ENCODE results near the gene PDZRN4.

PDZRN4 gene

GRCh38 chr12:41486718-41487117 lies 298.6 kb downstream of the PDZRN4 start:
- WGBS (ENCODE audit: insufficient coverage) = 100% methylated on average over 2 of the region's 2 CpGs
- Histone ChIP-seq H3K27me3 (replicated peaks in 2 of 5; ENCODE audit: control insufficient read depth in 4 of 5, insufficient read depth in 5 of 5, low read length in 4 of 5) (no peaks in the 10 kb centered on the region), H3K4me1 (ENCODE audit: control extremely low read depth in 1 of 4, control insufficient read depth in 4 of 4, insufficient read depth in 4 of 4, low read length in 3 of 4) (no peaks in the 10 kb centered on the region), H3K27ac (ENCODE audit: insufficient read depth in 1 of 2, low read depth in 1 of 2, low read length in 2 of 2, poor library complexity in 1 of 2, severe bottlenecking in 2 of 2) (no peak overlapping the region), H3K4me3 (ENCODE audit: control insufficient read depth in 1 of 7, extremely low read depth in 1 of 7, insufficient read depth in 4 of 7, low read depth in 2 of 7, low read length in 6 of 7) (no peak overlapping the region), H3K9me3 (ENCODE audit: control extremely low read depth in 1 of 5, control insufficient read depth in 4 of 5, insufficient read depth in 2 of 5, low read depth in 1 of 5, low read length in 4 of 5) (no peaks in the 10 kb centered on the region), H3K36me3 (ENCODE audit: control insufficient read depth in 4 of 4, insufficient read depth in 4 of 4, low read length in 3 of 4) (no peaks in the 10 kb centered on the region)
- POLR2A ChIA-PET = no interaction called here
- CTCF ChIA-PET = interaction anchor here (0.5 kb wide), 1 partner anchor 93 kb away, joined by 3 read pairs; no protein-coding TSS in a partner anchor
- DNase-seq = no peak

GRCh38 chr12:41496009-41496408 lies 307.9 kb downstream of the PDZRN4 start:
- DNase-seq = no peak
- Histone ChIP-seq H3K4me1 (ENCODE audit: control extremely low read depth in 1 of 4, control insufficient read depth in 4 of 4, insufficient read depth in 4 of 4, low read length in 3 of 4) (no peaks in the 10 kb centered on the region), H3K27ac (ENCODE audit: insufficient read depth in 1 of 2, low read depth in 1 of 2, low read length in 2 of 2, poor library complexity in 1 of 2, severe bottlenecking in 2 of 2) (no peak overlapping the region), H3K36me3 (ENCODE audit: control insufficient read depth in 4 of 4, insufficient read depth in 4 of 4, low read length in 3 of 4) (no peaks in the 10 kb centered on the region), H3K4me3 (ENCODE audit: control insufficient read depth in 1 of 7, extremely low read depth in 1 of 7, insufficient read depth in 4 of 7, low read depth in 2 of 7, low read length in 6 of 7) (no peak overlapping the region), H3K27me3 (replicated peaks in 2 of 5; ENCODE audit: control insufficient read depth in 4 of 5, insufficient read depth in 5 of 5, low read length in 4 of 5) (no peaks in the 10 kb centered on the region), H3K9me3 (ENCODE audit: control extremely low read depth in 1 of 5, control insufficient read depth in 4 of 5, insufficient read depth in 2 of 5, low read depth in 1 of 5, low read length in 4 of 5) (no peaks in the 10 kb centered on the region)
- ChIA-PET CTCF (no interaction called here), POLR2A (no interaction called here)
- 100% methylated on average over 1 of the region's 4 CpGs for WGBS (ENCODE audit: insufficient coverage)

GRCh38 chr12:41497409-41497808 lies 309.3 kb downstream of the PDZRN4 start:
- Histone ChIP-seq H3K9me3 (ENCODE audit: control extremely low read depth in 1 of 5, control insufficient read depth in 4 of 5, insufficient read depth in 2 of 5, low read depth in 1 of 5, low read length in 4 of 5) (no peaks in the 10 kb centered on the region), H3K4me3 (ENCODE audit: control insufficient read depth in 1 of 7, extremely low read depth in 1 of 7, insufficient read depth in 4 of 7, low read depth in 2 of 7, low read length in 6 of 7) (no peak overlapping the region), H3K36me3 (ENCODE audit: control insufficient read depth in 4 of 4, insufficient read depth in 4 of 4, low read length in 3 of 4) (no peaks in the 10 kb centered on the region), H3K4me1 (ENCODE audit: control extremely low read depth in 1 of 4, control insufficient read depth in 4 of 4, insufficient read depth in 4 of 4, low read length in 3 of 4) (no peaks in the 10 kb centered on the region), H3K27me3 (replicated peaks in 2 of 5; ENCODE audit: control insufficient read depth in 4 of 5, insufficient read depth in 5 of 5, low read length in 4 of 5) (no peaks in the 10 kb centered on the region), H3K27ac (ENCODE audit: insufficient read depth in 1 of 2, low read depth in 1 of 2, low read length in 2 of 2, poor library complexity in 1 of 2, severe bottlenecking in 2 of 2) (no peak overlapping the region)
- no peak for DNase-seq
- POLR2A ChIA-PET = no interaction called here
- CTCF ChIA-PET = interaction anchor here (1.1 kb wide), 1 partner anchor 14 kb away, joined by 3 read pairs; no protein-coding TSS in a partner anchor
- WGBS (ENCODE audit: insufficient coverage) = no CpG with 5 or more reads among the region's 2 CpGs

- Histone ChIP-seq H3K27ac (ENCODE audit: insufficient read depth in 1 of 2, low read depth in 1 of 2, low read length in 2 of 2, poor library complexity in 1 of 2, severe bottlenecking in 2 of 2) (no peak overlapping the region), H3K36me3 (ENCODE audit: control insufficient read depth in 4 of 4, insufficient read depth in 4 of 4, low read length in 3 of 4) (no peaks in the 10 kb centered on the region), H3K4me3 (ENCODE audit: control insufficient read depth in 1 of 7, extremely low read depth in 1 of 7, insufficient read depth in 4 of 7, low read depth in 2 of 7, low read length in 6 of 7) (no peak overlapping the region), H3K27me3 (replicated peaks in 2 of 5; ENCODE audit: control insufficient read depth in 4 of 5, insufficient read depth in 5 of 5, low read length in 4 of 5) (no peaks in the 10 kb centered on the region), H3K4me1 (ENCODE audit: control extremely low read depth in 1 of 4, control insufficient read depth in 4 of 4, insufficient read depth in 4 of 4, low read length in 3 of 4) (no peaks in the 10 kb centered on the region), H3K9me3 (ENCODE audit: control extremely low read depth in 1 of 5, control insufficient read depth in 4 of 5, insufficient read depth in 2 of 5, low read depth in 1 of 5, low read length in 4 of 5) (no peaks in the 10 kb centered on the region)
- no peak for DNase-seq
- ChIA-PET POLR2A (no interaction called here), CTCF (no interaction called here)
- WGBS (ENCODE audit: insufficient coverage) = 100% methylated on average over 3 of the region's 6 CpGs
Observed at GRCh38 chr12:41504976-41505375, 316.9 kb downstream of the PDZRN4 start.

GRCh38 chr12:41507286-41507685 lies 319.2 kb downstream of the PDZRN4 start:
- no peaks in the 10 kb centered on the region for H3K27me3 ChIP-seq (replicated peaks in 2 of 5; ENCODE audit: control insufficient read depth in 4 of 5, insufficient read depth in 5 of 5, low read length in 4 of 5)
- ChIA-PET CTCF (interaction anchor here (0.6 to 1.0 kb wide), 2 partner anchors 27 to 1511 kb away, joined by 3 read pairs; no protein-coding TSS in a partner anchor), POLR2A (no interaction called here)
- H3K4me1 ChIP-seq (ENCODE audit: control extremely low read depth in 1 of 4, control insufficient read depth in 4 of 4, insufficient read depth in 4 of 4, low read length in 3 of 4) = no peaks in the 10 kb centered on the region
- no peaks in the 10 kb centered on the region for H3K36me3 ChIP-seq (ENCODE audit: control insufficient read depth in 4 of 4, insufficient read depth in 4 of 4, low read length in 3 of 4)
- DNase-seq = no peak
- H3K9me3 ChIP-seq (ENCODE audit: control extremely low read depth in 1 of 5, control insufficient read depth in 4 of 5, insufficient read depth in 2 of 5, low read depth in 1 of 5, low read length in 4 of 5) = no peaks in the 10 kb centered on the region
- no peak overlapping the region for H3K27ac ChIP-seq (ENCODE audit: insufficient read depth in 1 of 2, low read depth in 1 of 2, low read length in 2 of 2, poor library complexity in 1 of 2, severe bottlenecking in 2 of 2)
- H3K4me3 ChIP-seq (ENCODE audit: control insufficient read depth in 1 of 7, extremely low read depth in 1 of 7, insufficient read depth in 4 of 7, low read depth in 2 of 7, low read length in 6 of 7) = no peak overlapping the region
- 88% methylated on average over 3 of the region's 3 CpGs for WGBS (ENCODE audit: insufficient coverage)

GRCh38 chr12:41509271-41510055 lies 321.3 kb downstream of the PDZRN4 start:
- 60% methylated on average over 1 of the region's 4 CpGs for WGBS (ENCODE audit: insufficient coverage)
- Histone ChIP-seq H3K27ac (ENCODE audit: insufficient read depth in 1 of 2, low read depth in 1 of 2, low read length in 2 of 2, poor library complexity in 1 of 2, severe bottlenecking in 2 of 2) (no peak overlapping the region), H3K4me1 (ENCODE audit: control extremely low read depth in 1 of 4, control insufficient read depth in 4 of 4, insufficient read depth in 4 of 4, low read length in 3 of 4) (peaks cover 0 to 5% (median 4%) of the 10 kb centered on the region in 4 experiments), H3K36me3 (ENCODE audit: control insufficient read depth in 4 of 4, insufficient read depth in 4 of 4, low read length in 3 of 4) (no peaks in the 10 kb centered on the region), H3K27me3 (replicated peaks in 2 of 5; ENCODE audit: control insufficient read depth in 4 of 5, insufficient read depth in 5 of 5, low read length in 4 of 5) (no peaks in the 10 kb centered on the region), H3K9me3 (ENCODE audit: control extremely low read depth in 1 of 5, control insufficient read depth in 4 of 5, insufficient read depth in 2 of 5, low read depth in 1 of 5, low read length in 4 of 5) (no peaks in the 10 kb centered on the region), H3K4me3 (ENCODE audit: control insufficient read depth in 1 of 7, extremely low read depth in 1 of 7, insufficient read depth in 4 of 7, low read depth in 2 of 7, low read length in 6 of 7) (no peak overlapping the region)
- POLR2A ChIA-PET = no interaction called here
- DNase-seq = no peak
- CTCF ChIA-PET = interaction anchor here (1.5 kb wide), 1 partner anchor 11 kb away, joined by 4 read pairs; no protein-coding TSS in a partner anchor

GRCh38 chr12:41510470-41510869 lies 322.4 kb downstream of the PDZRN4 start:
- ChIA-PET POLR2A (no interaction called here), CTCF (interaction anchor here (1.5 kb wide), 1 partner anchor 10 kb away, joined by 4 read pairs; no protein-coding TSS in a partner anchor)
- H3K36me3 ChIP-seq (ENCODE audit: control insufficient read depth in 4 of 4, insufficient read depth in 4 of 4, low read length in 3 of 4) = no peaks in the 10 kb centered on the region
- DNase-seq = peak in 2 of 3 donors; percentile 24 to 52
- no peaks in the 10 kb centered on the region for H3K9me3 ChIP-seq (ENCODE audit: control extremely low read depth in 1 of 5, control insufficient read depth in 4 of 5, insufficient read depth in 2 of 5, low read depth in 1 of 5, low read length in 4 of 5)
- no peak overlapping the region for H3K27ac ChIP-seq (ENCODE audit: insufficient read depth in 1 of 2, low read depth in 1 of 2, low read length in 2 of 2, poor library complexity in 1 of 2, severe bottlenecking in 2 of 2)
- H3K4me3 ChIP-seq (ENCODE audit: control insufficient read depth in 1 of 7, extremely low read depth in 1 of 7, insufficient read depth in 4 of 7, low read depth in 2 of 7, low read length in 6 of 7) = no peak overlapping the region
- H3K27me3 ChIP-seq (replicated peaks in 2 of 5; ENCODE audit: control insufficient read depth in 4 of 5, insufficient read depth in 5 of 5, low read length in 4 of 5) = no peaks in the 10 kb centered on the region
- WGBS (ENCODE audit: insufficient coverage) = no CpG with 5 or more reads among the region's 2 CpGs
- peaks cover 0 to 7% (median 4%) of the 10 kb centered on the region in 4 experiments for H3K4me1 ChIP-seq (ENCODE audit: control extremely low read depth in 1 of 4, control insufficient read depth in 4 of 4, insufficient read depth in 4 of 4, low read length in 3 of 4)
